IPS DF 6.9 (cell line): ENCODE measurements around the gene HOXA4.

ENCODE experiments used
- DNase-seq: peaks from one replicate; pipeline ENCODE4 v3.0.0-alpha.2; 2013; ENCODE audit warnings: low read depth, low spot score
- H3K27ac ChIP-seq: one replicate; pipeline ENCODE4 v1.5.1; 2013; ENCODE audit warnings: low read length, control low read depth
- H3K27me3 ChIP-seq: 2 replicates; pipeline ENCODE4 v1.6.1; 2013; ENCODE audit warnings: mild to moderate bottlenecking, low read length; ENCODE audit not compliant: control insufficient read depth, insufficient read depth
- H3K36me3 ChIP-seq: 2 replicates; pipeline ENCODE4 v1.6.1; 2013; ENCODE audit warnings: low read length; ENCODE audit not compliant: control insufficient read depth, insufficient read depth
- H3K4me1 ChIP-seq: 2 replicates; pipeline ENCODE4 v1.6.1; 2013; ENCODE audit warnings: low read length; ENCODE audit not compliant: control insufficient read depth, insufficient read depth
- H3K4me3 ChIP-seq: 2 replicates; pipeline ENCODE4 v1.5.1; 2013; ENCODE audit warnings: mild to moderate bottlenecking, low read length
- H3K9me3 ChIP-seq: 2 replicates; pipeline ENCODE4 v1.6.1; 2013; ENCODE audit warnings: low read length, inconsistent platforms; ENCODE audit not compliant: control insufficient read depth, insufficient read depth
- WGBS: extraction: QIAGEN DNeasy Blood & Tissue Kit; methylation state at CpG from one replicate; pipeline ENCODE4 v1.1.7; 2013; ENCODE audit warnings: mixed read lengths, missing lambda C conversion rate; ENCODE audit not compliant: insufficient read length, insufficient coverage; 5-methylcytosine and 5-hydroxymethylcytosine counted together

HOXA4 gene

GRCh38 chr7:27095050-27095896 lies 35.3 kb downstream of the HOXA4 start:
- H3K4me1 ChIP-seq: 0 out of 2 replicates have a peak, but pooled peaks cover 2% of the 10 kb centered on the region
- H3K27me3 ChIP-seq: peaks cover 81% of the 10 kb centered on the region

GRCh38 chr7:27094304-27095049 lies 36.1 kb downstream of the HOXA4 start:
- no peak overlapping the region for H3K27ac ChIP-seq
- 0 out of 2 replicates have a peak, but pooled peaks cover 2% of the 10 kb centered on the region for H3K4me1 ChIP-seq
- no CpG with 5 or more reads among the region's 29 CpGs for WGBS
- DNase-seq: no peak
- peaks cover 84% of the 10 kb centered on the region for H3K27me3 ChIP-seq
- no peaks in the 10 kb centered on the region for H3K9me3 ChIP-seq
- no peak overlapping the region for H3K4me3 ChIP-seq
- no peaks in the 10 kb centered on the region for H3K36me3 ChIP-seq

More at GRCh38 chr7:27095050-27095896, 35.3 kb downstream of the HOXA4 start:
- no CpG with 5 or more reads among the region's 33 CpGs for WGBS
- no peaks in the 10 kb centered on the region for H3K36me3 ChIP-seq
- H3K27ac ChIP-seq: no peak overlapping the region
- DNase-seq: no peak
- H3K9me3 ChIP-seq: no peaks in the 10 kb centered on the region
- peak overlapping the region; percentile 39; the same call in 1 of the 2 replicates for H3K4me3 ChIP-seq

- Histone ChIP-seq H3K4me3 (no peak overlapping the region), H3K27me3 (peaks cover 83% of the 10 kb centered on the region), H3K27ac (no peak overlapping the region), H3K9me3 (no peaks in the 10 kb centered on the region), H3K4me1 (0 out of 2 replicates have a peak, but pooled peaks cover 2% of the 10 kb centered on the region), H3K36me3 (no peaks in the 10 kb centered on the region)
- no peak for DNase-seq
- no CpG with 5 or more reads among the region's 6 CpGs for WGBS
Measured at GRCh38 chr7:27093184-27093895, 37.2 kb downstream of the HOXA4 start.

GRCh38 chr7:27092819-27093110 lies 37.8 kb downstream of the HOXA4 start:
- 0 out of 2 replicates have a peak, but pooled peaks cover 2% of the 10 kb centered on the region for H3K4me1 ChIP-seq
- H3K9me3 ChIP-seq: no peaks in the 10 kb centered on the region
- H3K36me3 ChIP-seq: no peaks in the 10 kb centered on the region
- no CpG with 5 or more reads among the region's 1 CpG for WGBS
- H3K27ac ChIP-seq: no peak overlapping the region
- peaks cover 83% of the 10 kb centered on the region for H3K27me3 ChIP-seq
- H3K4me3 ChIP-seq: no peak overlapping the region
- no peak for DNase-seq

GRCh38 chr7:27091941-27092818 lies 38.4 kb downstream of the HOXA4 start:
- H3K27me3 ChIP-seq: peaks cover 82% of the 10 kb centered on the region
- DNase-seq: no peak
- no peaks in the 10 kb centered on the region for H3K36me3 ChIP-seq
- no peaks in the 10 kb centered on the region for H3K9me3 ChIP-seq
- no CpG with 5 or more reads among the region's 9 CpGs for WGBS
- H3K4me3 ChIP-seq: no peak overlapping the region
- no peak overlapping the region for H3K27ac ChIP-seq
- H3K4me1 ChIP-seq: 0 out of 2 replicates have a peak, but pooled peaks cover 2% of the 10 kb centered on the region

- no CpG with 5 or more reads among the region's 3 CpGs for WGBS
- no peak overlapping the region for H3K4me3 ChIP-seq
- 0 out of 2 replicates have a peak, but pooled peaks cover 2% of the 10 kb centered on the region for H3K4me1 ChIP-seq
- no peaks in the 10 kb centered on the region for H3K36me3 ChIP-seq
- H3K27me3 ChIP-seq: peaks cover 78% of the 10 kb centered on the region
- DNase-seq: no peak
- H3K27ac ChIP-seq: no peak overlapping the region
- no peaks in the 10 kb centered on the region for H3K9me3 ChIP-seq
Measured at GRCh38 chr7:27091105-27091504, 39.5 kb downstream of the HOXA4 start.

- peaks cover 55% of the 10 kb centered on the region for H3K27me3 ChIP-seq
- H3K4me3 ChIP-seq: no peak overlapping the region; the same call in 1 of the 2 replicates
- no peak for DNase-seq
- H3K36me3 ChIP-seq: no peaks in the 10 kb centered on the region
- no peaks in the 10 kb centered on the region for H3K9me3 ChIP-seq
- H3K27ac ChIP-seq: no peak overlapping the region
- no CpG with 5 or more reads among the region's 68 CpGs for WGBS
- H3K4me1 ChIP-seq: no peaks in the 10 kb centered on the region
Measured at GRCh38 chr7:27088002-27088922, 42.3 kb downstream of the HOXA4 start.

GRCh38 chr7:27083646-27084045 lies 46.9 kb downstream of the HOXA4 start:
- Histone ChIP-seq H3K27ac (no peak overlapping the region), H3K4me1 (no peaks in the 10 kb centered on the region), H3K9me3 (no peaks in the 10 kb centered on the region), H3K4me3 (no peak overlapping the region), H3K27me3 (peaks cover 21% of the 10 kb centered on the region), H3K36me3 (no peaks in the 10 kb centered on the region)
- DNase-seq: no peak
- WGBS: no CpG with 5 or more reads among the region's 2 CpGs

- Histone ChIP-seq H3K9me3 (no peaks in the 10 kb centered on the region), H3K4me1 (no peaks in the 10 kb centered on the region), H3K36me3 (no peaks in the 10 kb centered on the region), H3K27ac (no peak overlapping the region), H3K27me3 (peaks cover 7% of the 10 kb centered on the region; the same call in 1 of the 2 replicates), H3K4me3 (no peak overlapping the region)
- no peak for DNase-seq
- no CpG with 5 or more reads among the region's 1 CpG for WGBS
Measured at GRCh38 chr7:27082171-27082570, 48.4 kb downstream of the HOXA4 start.
